Type B pancreatic cell (in vitro differentiated cells): ENCODE data around the gene PPP2CA. TPM values are rescaled to one million over a fixed set of nuclear protein-coding genes. Genes with fewer than 3 reads are reported as not detected.

Source experiments
- DNase-seq: peaks from one replicate; pipeline ENCODE4 v3.0.0; 2021; ENCODE audit warnings: mixed read lengths; ENCODE audit not compliant: unreplicated experiment; ENCODE audit errors: extremely low spot score
- H3K27ac Mint-ChIP-seq: 2 replicates; pipeline ENCODE4 v1.8.0; 2021; ENCODE audit warnings: mild to moderate bottlenecking, mixed read lengths
- H3K27me3 Mint-ChIP-seq: 2 replicates; pipeline ENCODE4 v1.8.0; 2021; ENCODE audit warnings: mixed read lengths
- H3K36me3 Mint-ChIP-seq: 2 replicates; pipeline ENCODE4 v1.8.0; 2021; ENCODE audit warnings: mixed read lengths
- H3K4me1 Mint-ChIP-seq: one replicate; pipeline ENCODE4 v1.8.0; 2021; ENCODE audit warnings: mixed read lengths; ENCODE audit not compliant: unreplicated experiment
- H3K4me3 Mint-ChIP-seq: 2 replicates; pipeline ENCODE4 v1.8.0; 2021; ENCODE audit warnings: mild to moderate bottlenecking, mixed read lengths
- H3K9me3 Mint-ChIP-seq: 2 replicates; pipeline ENCODE4 v1.8.0; 2021; ENCODE audit warnings: mixed read lengths
- CTCF ChIP-seq: fragments of 200-600 bp; sonication (generic); conservative IDR thresholded peaks from 2 replicates; pipeline ENCODE4 v1.5.0; 2021; ENCODE audit warnings: antibody characterized with exemption, mild to moderate bottlenecking
- total RNA-seq: library from RNA; stranded (reverse); gene quantifications from 2 replicates; pipeline ENCODE4 v1.2.1, GENCODE V29; 2021; ENCODE audit warnings: low replicate concordance

PPP2CA gene
- total RNA-seq, 1 donor from 2014 or later: 152 TPM

GRCh38 chr5:134252671-134253070 lies 26.8 kb upstream of the PPP2CA start:
- no peaks in the 10 kb centered on the region for H3K36me3 Mint-ChIP-seq
- H3K27ac Mint-ChIP-seq: peak overlapping the region; percentile 77
- no peaks in the 10 kb centered on the region for H3K9me3 Mint-ChIP-seq
- H3K4me3 Mint-ChIP-seq: no peak overlapping the region
- TF ChIP-seq CTCF: no peak
- DNase-seq: no peak
- H3K27me3 Mint-ChIP-seq: peaks cover 3% of the 10 kb centered on the region
- peaks cover 10% of the 10 kb centered on the region for H3K4me1 Mint-ChIP-seq

- Mint-ChIP-seq H3K9me3 (no peaks in the 10 kb centered on the region), H3K27me3 (peaks cover 3% of the 10 kb centered on the region), H3K4me1 (peaks cover 11% of the 10 kb centered on the region), H3K36me3 (no peaks in the 10 kb centered on the region), H3K27ac (peak overlapping the region; percentile 16), H3K4me3 (no peak overlapping the region)
- no peak for DNase-seq
- TF ChIP-seq CTCF: no peak
Measured at GRCh38 chr5:134250949-134251348, 25.1 kb upstream of the PPP2CA start.

GRCh38 chr5:134249469-134250379 lies 23.9 kb upstream of the PPP2CA start:
- Mint-ChIP-seq H3K27ac (peak overlapping the region; percentile 83), H3K4me1 (peaks cover 22% of the 10 kb centered on the region), H3K27me3 (no peaks in the 10 kb centered on the region), H3K4me3 (peak overlapping the region; percentile 65), H3K9me3 (no peaks in the 10 kb centered on the region), H3K36me3 (no peaks in the 10 kb centered on the region)
- DNase-seq: no peak
- TF ChIP-seq CTCF: no peak

- TF ChIP-seq CTCF: no peak
- no peak for DNase-seq
- Mint-ChIP-seq H3K4me1 (peaks cover 22% of the 10 kb centered on the region), H3K4me3 (no peak overlapping the region), H3K27ac (no peak overlapping the region), H3K36me3 (no peaks in the 10 kb centered on the region), H3K27me3 (no peaks in the 10 kb centered on the region), H3K9me3 (no peaks in the 10 kb centered on the region)
Measured at GRCh38 chr5:134248256-134248655, 22.4 kb upstream of the PPP2CA start.

- Mint-ChIP-seq H3K27me3 (no peaks in the 10 kb centered on the region), H3K9me3 (no peaks in the 10 kb centered on the region), H3K4me1 (peaks cover 22% of the 10 kb centered on the region), H3K36me3 (no peaks in the 10 kb centered on the region), H3K4me3 (no peak overlapping the region), H3K27ac (peak overlapping the region; percentile 90)
- TF ChIP-seq CTCF: no peak
- no peak for DNase-seq
Measured at GRCh38 chr5:134247428-134248224, 21.8 kb upstream of the PPP2CA start.
